HG03196 (cell line): Measurements from ENCODE around the gene ASZ1.

Experiments used
- ATAC-seq: cut with Tn5 transposase; IDR thresholded peaks from one replicate; pipeline ENCODE4 v1.9.1; 2021; ENCODE audit not compliant: unreplicated experiment

ASZ1 gene

GRCh38 chr7:117347962-117348672 is 79.2 kb downstream of the ASZ1 start:
- ATAC-seq: peak; percentile 85

- no peak for ATAC-seq
These were observed 79.8 kb downstream of the ASZ1 start for GRCh38 chr7:117347480-117347879.

GRCh38 chr7:117346161-117346560 is 81.1 kb downstream of the ASZ1 start:
- no peak for ATAC-seq

GRCh38 chr7:117338020-117338419 is 89.3 kb downstream of the ASZ1 start:
- no peak for ATAC-seq

DNA sequence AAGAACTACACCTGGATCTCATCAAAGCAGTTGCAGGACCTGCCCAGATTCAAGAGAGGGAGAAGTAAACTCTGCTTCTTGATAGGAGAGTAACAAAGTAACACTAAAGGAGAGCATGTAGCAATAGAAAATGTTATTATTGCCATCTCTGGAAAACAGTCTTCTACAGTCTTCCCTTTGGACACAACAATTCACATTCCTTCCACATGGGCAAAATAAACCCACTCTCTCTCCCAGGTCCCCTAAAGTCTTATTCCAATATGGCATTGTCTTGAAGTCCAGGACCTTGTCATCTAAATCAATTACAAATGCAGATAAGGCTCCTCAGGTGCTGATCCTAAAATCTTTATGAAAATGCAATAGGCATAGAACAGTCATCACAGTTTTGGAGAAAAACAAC is 94.1 kb downstream of the ASZ1 start:
- no peak for ATAC-seq

DNA sequence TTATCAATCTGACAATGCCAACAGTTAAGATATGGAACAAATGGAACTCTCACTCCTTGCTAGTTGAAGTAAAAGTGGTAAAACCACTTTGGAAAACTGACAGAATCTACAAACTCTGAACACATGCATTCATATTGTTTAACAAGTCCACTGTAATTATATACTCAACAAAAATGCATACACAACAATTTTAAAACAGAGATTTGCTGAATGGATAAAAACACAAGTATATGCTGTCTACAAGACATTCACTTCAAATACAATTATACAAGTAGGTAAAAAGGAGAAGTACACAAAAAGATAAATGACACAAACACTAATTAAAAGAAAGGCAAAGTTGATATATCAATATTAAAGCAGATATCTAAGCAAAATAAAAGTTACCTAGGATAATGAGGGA is 95.3 kb downstream of the ASZ1 start:
- ATAC-seq: no peak

- no peak for ATAC-seq
These were observed 101.5 kb downstream of the ASZ1 start for GRCh38 chr7:117325836-117326235.

DNA sequence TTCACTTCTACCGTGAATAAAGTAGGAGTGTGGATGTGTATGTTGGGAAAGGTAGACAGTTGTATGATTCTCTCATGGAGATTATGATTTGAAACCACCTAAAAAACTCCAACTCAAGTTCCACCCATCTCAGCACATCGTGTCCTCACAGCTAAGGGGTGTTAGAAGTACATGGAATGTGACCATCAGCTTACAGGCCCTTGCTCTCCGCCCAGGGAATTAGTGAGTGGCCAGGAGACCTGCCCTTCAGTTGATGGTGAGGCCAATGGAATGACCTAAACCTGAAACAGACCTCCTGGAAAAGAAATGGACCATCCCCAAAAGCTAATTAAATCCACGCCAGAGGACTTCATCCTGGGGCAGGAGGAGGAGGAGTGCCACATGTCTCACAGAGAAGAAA is 102.3 kb downstream of the ASZ1 start:
- ATAC-seq: no peak

DNA sequence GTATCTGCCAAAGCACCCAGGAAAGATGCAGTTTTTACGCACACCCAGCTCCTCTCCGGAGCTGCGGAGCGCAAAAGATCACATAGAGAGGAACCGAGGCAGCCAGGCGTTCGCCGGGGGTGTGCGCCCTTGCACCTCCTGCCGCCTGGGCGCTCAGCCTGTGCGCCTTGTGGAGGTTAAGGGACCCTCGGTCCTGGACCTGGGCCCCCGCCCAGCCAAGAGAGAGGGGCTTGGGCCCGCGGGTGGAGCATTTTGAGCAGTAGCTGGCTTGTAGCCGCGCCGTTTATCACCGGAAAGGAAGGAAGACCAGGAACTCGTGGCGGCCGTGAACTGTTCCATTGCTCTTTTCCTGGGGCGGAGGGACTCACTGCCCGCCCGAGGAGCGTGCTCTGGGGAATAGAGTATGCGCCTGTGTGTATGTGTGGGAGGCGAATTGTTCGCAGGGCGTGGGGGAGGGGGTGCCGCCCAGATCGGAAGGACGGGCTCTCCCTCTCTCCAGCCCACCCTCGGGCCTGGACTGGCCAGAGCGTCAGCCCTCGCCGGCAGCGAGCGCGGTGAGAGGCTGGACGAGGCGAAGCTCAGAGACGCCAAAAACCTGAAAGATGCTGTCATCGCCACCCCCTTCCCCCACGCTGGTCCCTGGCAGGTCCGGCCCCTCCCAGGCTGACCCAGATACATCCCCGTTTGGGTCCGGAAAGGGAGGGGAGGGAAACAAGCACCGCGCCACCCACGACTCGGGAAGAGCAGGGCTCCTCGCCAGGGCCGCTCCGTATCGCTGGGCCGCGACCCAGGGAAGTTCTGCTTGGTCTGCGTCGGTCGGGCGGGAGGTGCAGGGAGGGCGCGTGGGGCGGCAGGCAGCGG is 103.2 kb downstream of the ASZ1 start:
- no peak for ATAC-seq

GRCh38 chr7:117323305-117323850 is 103.9 kb downstream of the ASZ1 start:
- ATAC-seq: no peak

DNA sequence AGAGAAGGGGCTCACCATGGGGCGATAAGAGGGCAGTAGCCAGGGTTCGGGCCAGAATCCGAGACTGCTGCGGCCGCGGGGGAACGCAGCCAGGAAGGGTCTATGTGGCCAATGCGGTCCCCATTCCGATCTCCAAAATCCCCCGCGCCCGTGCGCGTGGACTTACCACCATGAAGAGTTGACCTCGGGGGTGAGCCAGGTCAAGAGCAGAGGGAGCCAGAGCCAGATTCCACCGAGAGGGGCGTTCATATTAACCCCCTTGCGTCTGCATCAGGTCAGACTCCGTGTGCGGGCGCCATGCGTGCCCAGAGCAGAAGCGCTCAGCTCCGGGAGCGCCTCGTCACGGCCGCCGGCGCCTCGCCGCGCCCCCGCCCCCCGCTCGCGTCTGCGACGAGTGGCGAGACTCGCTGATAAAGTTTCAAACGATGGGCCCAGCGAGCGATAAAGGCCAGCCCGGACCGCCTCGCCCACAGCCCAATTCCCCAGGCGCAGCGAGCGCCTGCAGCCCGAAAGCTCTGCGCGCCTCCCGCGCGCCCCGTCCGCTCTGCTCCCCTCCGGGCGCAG is 104.5 kb downstream of the ASZ1 start, which contains the start of gene WNT2:
Gene WNT2, minus strand, starts transcription at position 318 of the 564 bp plus-strand sequence. Its CDS starts 69 bp downstream, at position 249.
- ATAC-seq: no peak

GRCh38 chr7:117320523-117320922 is 106.8 kb downstream of the ASZ1 start:
- ATAC-seq: no peak

- ATAC-seq: no peak
These were observed 108.1 kb downstream of the ASZ1 start for GRCh38 chr7:117319181-117319580.

DNA sequence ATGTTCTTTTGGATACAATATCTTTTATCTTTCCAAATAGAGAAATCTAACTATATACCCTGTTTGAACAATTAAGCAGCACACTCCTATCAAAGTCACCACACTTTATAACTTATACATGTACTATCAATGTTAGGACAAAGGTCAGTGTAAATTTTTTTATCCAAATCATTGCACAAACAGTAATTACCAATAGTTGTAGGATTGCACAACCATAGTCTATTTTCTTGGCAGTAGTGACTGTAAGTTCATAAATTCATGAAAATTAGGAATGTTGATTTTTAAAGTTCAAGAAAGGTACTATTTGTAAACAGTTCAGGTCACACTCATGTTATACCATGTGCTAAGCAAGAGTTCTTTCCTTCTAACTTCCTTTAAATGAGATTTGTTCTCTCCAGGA is 113.7 kb downstream of the ASZ1 start:
- ATAC-seq: no peak
